K562 (cell line): ENCODE results near the gene SHBG. TPM values are rescaled to one million over a fixed set of nuclear protein-coding genes. Genes with fewer than 3 reads are reported as not detected.

Source experiments
- CBX2 ChIP-seq: fragments of 200-600 bp; sonication (generic); IDR thresholded peaks from one replicate; pipeline ENCODE4 v1.6.1; 2012; ENCODE audit warnings: mild to moderate bottlenecking, low read length, inconsistent platforms; ENCODE audit not compliant: insufficient read depth, poor library complexity, severe bottlenecking
- DNMT1 ChIP-seq: fragments of 450-650 bp; IDR thresholded peaks from 2 replicates; pipeline ENCODE4 v1.6.1; 2016; ENCODE audit warnings: antibody characterized with exemption, mild to moderate bottlenecking
- ELF2 ChIP-seq: fragments of 250-450 bp; sonication (Bioruptor Pico); IDR thresholded peaks from 2 replicates; pipeline ENCODE4 v1.5.0; 2021; ENCODE audit warnings: mild to moderate bottlenecking
- ILF3 ChIP-seq: fragments of 450-650 bp; IDR thresholded peaks from 2 replicates; pipeline ENCODE4 v1.6.1; 2018; ENCODE audit warnings: antibody characterized with exemption, mild to moderate bottlenecking, moderate library complexity, borderline replicate concordance
- KLF6 ChIP-seq: fragments of 250-450 bp; sonication (Bioruptor Pico); IDR thresholded peaks from 2 replicates; pipeline ENCODE4 v1.4.0; 2020; ENCODE audit warnings: mild to moderate bottlenecking, moderate library complexity, borderline replicate concordance
- PHTF2 ChIP-seq: fragments of 250-450 bp; sonication (Bioruptor Pico); IDR thresholded peaks from 2 replicates; pipeline ENCODE4 v1.5.0; 2021; ENCODE audit warnings: mild to moderate bottlenecking
- RBM15 ChIP-seq: fragments of 200-400 bp; formaldehyde crosslinking; IDR thresholded peaks from 2 replicates; pipeline ENCODE4 v1.6.1; 2018; ENCODE audit warnings: mild to moderate bottlenecking, low read length, moderate library complexity; ENCODE audit not compliant: insufficient read depth
- SAFB ChIP-seq: fragments of 200-400 bp; formaldehyde crosslinking; IDR thresholded peaks from 2 replicates; pipeline ENCODE4 v1.6.1; 2017; ENCODE audit warnings: low read depth, low read length, borderline replicate concordance
- ZEB2 ChIP-seq: fragments of 450-650 bp; IDR thresholded peaks from 2 replicates; pipeline ENCODE4 v1.6.1; 2016
- ZNF174 ChIP-seq: fragments of 250-450 bp; sonication (Bioruptor Pico); IDR thresholded peaks from 2 replicates; pipeline ENCODE4 v1.4.0; 2020; ENCODE audit warnings: mild to moderate bottlenecking
- ZNF239 ChIP-seq: fragments of 250-450 bp; sonication (Bioruptor Pico); IDR thresholded peaks from 2 replicates; pipeline ENCODE4 v1.4.0; 2020; ENCODE audit warnings: mild to moderate bottlenecking
- ZNF384 ChIP-seq: IDR thresholded peaks from 2 replicates; pipeline ENCODE4 v1.6.1; 2012; ENCODE audit warnings: low read depth, low read length, improper control_type of control experiment
- ZNF584 ChIP-seq: fragments of 200-800 bp; sonication (Bioruptor generic); IDR thresholded peaks from 2 replicates; pipeline ENCODE4 v1.6.1; 2016; ENCODE audit warnings: low read depth, mild to moderate bottlenecking, missing genetic modification characterization, missing compliant biosample characterization
- polyA plus RNA-seq, 8 experiments: library from polyadenylated mRNA; depleted of rRNA in 4 of 8; stranded (reverse) in 5 of 8; unstranded in 3 of 8; fragments of >200 nt; fragmentation: Nextera tagmentation in 2 of 8; fragmentation: Illumina TruSeq in 1 of 8; extraction: Ambion mirVana in 2 of 8; extraction: Trizol in 1 of 8; gene quantifications; 2 replicates each; pipeline versions ENCODE4 v1.2.1 to v1.2.3, GENCODE V29; 2011 to 2014; ENCODE audit warnings: inconsistent platforms in 1 of 8, missing spikeins in 1 of 8
- total RNA-seq, 7 experiments: library from RNA; depleted of rRNA in 6 of 7; stranded (reverse); fragments of >200 nt in 6 of 7; fragmentation: Illumina TruSeq in 2 of 7; extraction: Trizol in 2 of 7; gene quantifications; 2 replicates each; pipeline versions ENCODE4 v1.2.1 to v1.2.3, GENCODE V29; 2011 to 2021; ENCODE audit warnings: low replicate concordance in 1 of 7
- TF ChIP-seq, protein P1 (sequence below): sonication (generic); formaldehyde crosslinking; IDR thresholded peaks from 2 replicates; pipeline ENCODE4 v1.9.0; 2022; ENCODE audit warnings: mild to moderate bottlenecking, missing genetic modification reagents
- TF ChIP-seq, protein P2 (sequence below): fragments of 450-650 bp; formaldehyde crosslinking; IDR thresholded peaks from 2 replicates; pipeline ENCODE4 v1.4.0; 2022; ENCODE audit warnings: missing genetic modification characterization
- TF ChIP-seq, protein P3 (sequence below), 3 experiments: fragments of 200-800 bp in 1 of 3; fragments of 250-450 bp in 1 of 3; fragments of 450-650 bp in 1 of 3; sonication (Bioruptor Pico) in 1 of 3; sonication (Bioruptor generic) in 1 of 3; formaldehyde crosslinking in 1 of 3; IDR thresholded peaks; 2 replicates each; pipeline versions ENCODE4 v1.6.1 to v1.8.0; 2016 to 2022; ENCODE audit warnings: mild to moderate bottlenecking in 2 of 3, missing genetic modification characterization in 2 of 3, missing compliant biosample characterization in 1 of 3, moderate library complexity in 1 of 3
- TF ChIP-seq, protein P4 (sequence below): sonication (generic); formaldehyde crosslinking; IDR thresholded peaks from 2 replicates; pipeline ENCODE4 v1.8.0; 2022; ENCODE audit warnings: missing genetic modification reagents, mild to moderate bottlenecking, moderate library complexity, borderline replicate concordance
- TF ChIP-seq, protein P5 (sequence below): fragments of 150-350 bp; conservative IDR thresholded peaks from 2 replicates; pipeline ENCODE4 v1.6.1; 2014; ENCODE audit warnings: low read length

Gene SHBG
- total and polyA plus RNA-seq, 9 of the 15 experiments (the other 6 are each of a cell fraction or from before 2014, with no cell fraction given): not detected

DNA sequence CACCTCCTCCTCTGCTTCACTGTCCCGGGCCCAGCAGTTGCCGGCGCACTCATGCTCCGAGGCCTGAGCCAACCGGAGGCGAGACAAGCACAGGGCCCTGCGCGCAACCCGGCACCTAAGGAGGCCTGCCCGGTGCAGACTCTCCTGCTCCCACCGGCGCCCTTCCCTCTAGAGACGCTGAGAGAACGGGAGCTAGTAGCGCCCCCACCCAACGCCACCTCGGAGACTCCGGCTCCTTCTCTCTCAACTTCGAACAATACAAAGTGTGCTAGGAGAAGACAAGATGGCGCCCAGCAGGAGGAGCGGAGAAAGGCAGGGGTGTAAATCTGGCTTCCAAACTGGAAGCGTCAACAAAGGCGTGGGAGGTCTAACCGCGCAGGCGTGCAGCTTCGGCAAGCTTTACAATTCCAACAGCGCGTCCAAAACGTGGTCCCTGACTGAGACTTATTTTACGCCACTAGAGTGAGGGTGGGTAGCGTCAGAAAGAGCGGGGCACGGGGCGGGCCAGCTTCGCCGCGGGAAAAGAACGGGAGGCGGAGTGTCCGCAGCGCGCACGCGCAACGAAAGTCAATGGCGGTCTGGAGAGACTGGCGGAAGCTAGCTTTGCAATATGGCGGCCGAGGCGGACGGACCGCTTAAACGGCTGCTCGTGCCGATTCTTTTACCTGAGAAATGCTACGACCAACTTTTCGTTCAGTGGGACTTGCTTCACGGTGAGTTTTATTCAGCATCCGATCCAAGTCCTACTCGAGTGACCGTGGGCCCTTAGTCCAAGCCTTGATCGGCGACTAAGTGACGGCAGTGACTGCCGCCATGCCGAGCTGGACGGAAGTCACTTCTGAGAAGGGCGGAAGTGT lies 46.5 kb upstream of the SHBG start, which contains the start of gene MPDU1 (continued):
- TF ChIP-seq, protein P1, sequence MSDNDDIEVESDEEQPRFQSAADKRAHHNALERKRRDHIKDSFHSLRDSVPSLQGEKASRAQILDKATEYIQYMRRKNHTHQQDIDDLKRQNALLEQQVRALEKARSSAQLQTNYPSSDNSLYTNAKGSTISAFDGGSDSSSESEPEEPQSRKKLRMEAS (CRISPR knock-in tag): peak; percentile 99
- TF ChIP-seq RBM15: no peak
- no peak for TF ChIP-seq DNMT1
- no peak for TF ChIP-seq ILF3
- TF ChIP-seq ZEB2: no peak
- no peak for TF ChIP-seq SAFB
- TF ChIP-seq ZNF384: no peak
- TF ChIP-seq, protein P2, sequence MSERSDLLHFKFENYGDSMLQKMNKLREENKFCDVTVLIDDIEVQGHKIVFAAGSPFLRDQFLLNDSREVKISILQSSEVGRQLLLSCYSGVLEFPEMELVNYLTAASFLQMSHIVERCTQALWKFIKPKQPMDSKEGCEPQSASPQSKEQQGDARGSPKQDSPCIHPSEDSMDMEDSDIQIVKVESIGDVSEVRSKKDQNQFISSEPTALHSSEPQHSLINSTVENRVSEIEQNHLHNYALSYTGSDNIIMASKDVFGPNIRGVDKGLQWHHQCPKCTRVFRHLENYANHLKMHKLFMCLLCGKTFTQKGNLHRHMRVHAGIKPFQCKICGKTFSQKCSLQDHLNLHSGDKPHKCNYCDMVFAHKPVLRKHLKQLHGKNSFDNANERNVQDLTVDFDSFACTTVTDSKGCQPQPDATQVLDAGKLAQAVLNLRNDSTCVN (CRISPR knock-in tag): no peak
- TF ChIP-seq, protein P3, sequence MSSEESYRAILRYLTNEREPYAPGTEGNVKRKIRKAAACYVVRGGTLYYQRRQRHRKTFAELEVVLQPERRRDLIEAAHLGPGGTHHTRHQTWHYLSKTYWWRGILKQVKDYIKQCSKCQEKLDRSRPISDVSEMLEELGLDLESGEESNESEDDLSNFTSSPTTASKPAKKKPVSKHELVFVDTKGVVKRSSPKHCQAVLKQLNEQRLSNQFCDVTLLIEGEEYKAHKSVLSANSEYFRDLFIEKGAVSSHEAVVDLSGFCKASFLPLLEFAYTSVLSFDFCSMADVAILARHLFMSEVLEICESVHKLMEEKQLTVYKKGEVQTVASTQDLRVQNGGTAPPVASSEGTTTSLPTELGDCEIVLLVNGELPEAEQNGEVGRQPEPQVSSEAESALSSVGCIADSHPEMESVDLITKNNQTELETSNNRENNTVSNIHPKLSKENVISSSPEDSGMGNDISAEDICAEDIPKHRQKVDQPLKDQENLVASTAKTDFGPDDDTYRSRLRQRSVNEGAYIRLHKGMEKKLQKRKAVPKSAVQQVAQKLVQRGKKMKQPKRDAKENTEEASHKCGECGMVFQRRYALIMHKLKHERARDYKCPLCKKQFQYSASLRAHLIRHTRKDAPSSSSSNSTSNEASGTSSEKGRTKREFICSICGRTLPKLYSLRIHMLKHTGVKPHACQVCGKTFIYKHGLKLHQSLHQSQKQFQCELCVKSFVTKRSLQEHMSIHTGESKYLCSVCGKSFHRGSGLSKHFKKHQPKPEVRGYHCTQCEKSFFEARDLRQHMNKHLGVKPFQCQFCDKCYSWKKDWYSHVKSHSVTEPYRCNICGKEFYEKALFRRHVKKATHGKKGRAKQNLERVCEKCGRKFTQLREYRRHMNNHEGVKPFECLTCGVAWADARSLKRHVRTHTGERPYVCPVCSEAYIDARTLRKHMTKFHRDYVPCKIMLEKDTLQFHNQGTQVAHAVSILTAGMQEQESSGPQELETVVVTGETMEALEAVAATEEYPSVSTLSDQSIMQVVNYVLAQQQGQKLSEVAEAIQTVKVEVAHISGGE (CRISPR knock-in tag; IDR thresholded peaks at IDR 0.05): peak in 2 of 3 experiments; percentile 90 to 97; a peak in 5 of 6 replicates
- no peak for TF ChIP-seq KLF6 (CRISPR knock-in tag)
- TF ChIP-seq ZNF239 (CRISPR knock-in tag): no peak
- TF ChIP-seq ZNF584 (CRISPR knock-in tag): peak; percentile 36; the same call in 1 of the 2 replicates
- TF ChIP-seq CBX2: no peak
- TF ChIP-seq PHTF2 (CRISPR knock-in tag): no peak
- no peak for TF ChIP-seq ZNF174
- TF ChIP-seq, protein P4, sequence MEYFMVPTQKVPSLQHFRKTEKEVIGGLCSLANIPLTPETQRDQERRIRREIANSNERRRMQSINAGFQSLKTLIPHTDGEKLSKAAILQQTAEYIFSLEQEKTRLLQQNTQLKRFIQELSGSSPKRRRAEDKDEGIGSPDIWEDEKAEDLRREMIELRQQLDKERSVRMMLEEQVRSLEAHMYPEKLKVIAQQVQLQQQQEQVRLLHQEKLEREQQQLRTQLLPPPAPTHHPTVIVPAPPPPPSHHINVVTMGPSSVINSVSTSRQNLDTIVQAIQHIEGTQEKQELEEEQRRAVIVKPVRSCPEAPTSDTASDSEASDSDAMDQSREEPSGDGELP (CRISPR knock-in tag): peak; percentile 87
- TF ChIP-seq, protein P5, sequence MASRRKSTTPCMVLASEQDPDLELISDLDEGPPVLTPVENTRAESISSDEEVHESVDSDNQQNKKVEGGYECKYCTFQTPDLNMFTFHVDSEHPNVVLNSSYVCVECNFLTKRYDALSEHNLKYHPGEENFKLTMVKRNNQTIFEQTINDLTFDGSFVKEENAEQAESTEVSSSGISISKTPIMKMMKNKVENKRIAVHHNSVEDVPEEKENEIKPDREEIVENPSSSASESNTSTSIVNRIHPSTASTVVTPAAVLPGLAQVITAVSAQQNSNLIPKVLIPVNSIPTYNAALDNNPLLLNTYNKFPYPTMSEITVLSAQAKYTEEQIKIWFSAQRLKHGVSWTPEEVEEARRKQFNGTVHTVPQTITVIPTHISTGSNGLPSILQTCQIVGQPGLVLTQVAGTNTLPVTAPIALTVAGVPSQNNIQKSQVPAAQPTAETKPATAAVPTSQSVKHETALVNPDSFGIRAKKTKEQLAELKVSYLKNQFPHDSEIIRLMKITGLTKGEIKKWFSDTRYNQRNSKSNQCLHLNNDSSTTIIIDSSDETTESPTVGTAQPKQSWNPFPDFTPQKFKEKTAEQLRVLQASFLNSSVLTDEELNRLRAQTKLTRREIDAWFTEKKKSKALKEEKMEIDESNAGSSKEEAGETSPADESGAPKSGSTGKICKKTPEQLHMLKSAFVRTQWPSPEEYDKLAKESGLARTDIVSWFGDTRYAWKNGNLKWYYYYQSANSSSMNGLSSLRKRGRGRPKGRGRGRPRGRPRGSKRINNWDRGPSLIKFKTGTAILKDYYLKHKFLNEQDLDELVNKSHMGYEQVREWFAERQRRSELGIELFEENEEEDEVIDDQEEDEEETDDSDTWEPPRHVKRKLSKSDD: peak; percentile 84; the same call in 1 of the 2 replicates
- TF ChIP-seq ELF2 (CRISPR knock-in tag): peak; percentile 94
